Panc1 (cell line): ENCODE data around the gene CNTN1. TPM values are rescaled to one million over a fixed set of nuclear protein-coding genes. Genes with fewer than 3 reads are reported as not detected.

Experiments used
- ATAC-seq: fragments of 200-7000 bp; cut with Tn5 transposase; 2 replicates; pipeline ENCODE4 v1.9.1; 2020; ENCODE audit warnings: mild to moderate bottlenecking, moderate library complexity
- BruUV-seq: library from RNA; stranded (reverse); fragments of 400-500 nt; replicated peaks from 2 replicates; lab custom pipeline; 2021; lab: Mats Ljungman, UMichigan
- CTCF ChIA-PET: fragments of 300-600 bp; sonication (Branson Sonifier 250); formaldehyde crosslinking; loops from one replicate; lab custom pipeline; 2022; ENCODE audit warnings: antibody characterized with exemption; lab: Charles Lee
- POLR2A ChIA-PET: fragments of 300-600 bp; sonication (Branson Sonifier 250); formaldehyde crosslinking; loops from one replicate; lab custom pipeline; 2022; ENCODE audit warnings: antibody characterized with exemption; lab: Charles Lee
- DNase-seq: peaks from one replicate; pipeline ENCODE4 v3.0.0-alpha.2; 2010; ENCODE audit warnings: low read depth, low spot score
- H3K27ac ChIP-seq: 2 replicates; pipeline ENCODE4 v1.5.1; 2011; ENCODE audit warnings: mild to moderate bottlenecking, low read length, inconsistent platforms
- H3K27me3 ChIP-seq: fragments of 200-500 bp; sonication (Bioruptor generic); 2 replicates; pipeline ENCODE4 v1.6.0; 2014; ENCODE audit warnings: low read length, inconsistent platforms; ENCODE audit not compliant: control insufficient read depth, insufficient read depth
- H3K36me3 ChIP-seq: fragments of 200-500 bp; sonication (Bioruptor generic); 2 replicates; pipeline ENCODE4 v1.5.1; 2014; ENCODE audit warnings: inconsistent platforms, mild to moderate bottlenecking, low read length, moderate library complexity; ENCODE audit not compliant: control insufficient read depth, insufficient read depth
- H3K4me1 ChIP-seq: 2 replicates; pipeline ENCODE4 v1.5.1; 2011; ENCODE audit warnings: inconsistent platforms, mild to moderate bottlenecking, low read length, moderate library complexity; ENCODE audit not compliant: control insufficient read depth, insufficient read depth
- H3K4me3 ChIP-seq, 2 experiments: 2 replicates each; pipeline ENCODE4 v1.5.1; 2011 to 2012; ENCODE audit warnings: low read depth in 2 of 2, low read length in 2 of 2, mild to moderate bottlenecking in 2 of 2, inconsistent platforms in 1 of 2, moderate library complexity in 1 of 2
- H3K9me3 ChIP-seq: fragments of 200-500 bp; sonication (Bioruptor generic); 2 replicates; pipeline ENCODE4 v1.5.1; 2014; ENCODE audit warnings: low read depth, mild to moderate bottlenecking, inconsistent platforms, low read length, moderate library complexity; ENCODE audit not compliant: control insufficient read depth, insufficient read depth
- CTCF ChIP-seq: fragments of 450-650 bp; IDR thresholded peaks from 2 replicates; pipeline ENCODE4 v1.5.1; 2017; ENCODE audit warnings: mild to moderate bottlenecking
- POLR2AphosphoS5 ChIP-seq: IDR thresholded peaks from 2 replicates; pipeline ENCODE4 v1.6.1; 2012; ENCODE audit warnings: mild to moderate bottlenecking, low read depth, low read length, moderate library complexity
- REST ChIP-seq, 2 experiments: IDR thresholded peaks; 2 replicates each; pipeline ENCODE4 v1.6.1; 2011 to 2012; ENCODE audit warnings: low read depth in 2 of 2, control low read depth in 1 of 2, low read length in 1 of 2, mild to moderate bottlenecking in 1 of 2, moderate library complexity in 1 of 2; ENCODE audit not compliant: insufficient read depth in 1 of 2
- SIN3A ChIP-seq: IDR thresholded peaks from 2 replicates; pipeline ENCODE4 v1.6.1; 2012; ENCODE audit warnings: low read depth, mild to moderate bottlenecking, low read length, moderate library complexity, borderline replicate concordance; ENCODE audit not compliant: insufficient read depth
- TCF7L2 ChIP-seq: IDR thresholded peaks from 2 replicates; pipeline ENCODE4 v1.6.1; 2011; ENCODE audit warnings: mild to moderate bottlenecking, low read depth, low read length, inconsistent platforms
- in situ Hi-C: cut with HindIII; loops from 2 replicates; pipeline ENCODE4 v1.10.0; 2016; ENCODE audit warnings: low sequenced_read_pairs, low pct_unique_long_range_greater_than_20kb
- intact Hi-C: fragments of 100-400 bp; cut with micrococcal nuclease; formaldehyde crosslinking; loops from one replicate; pipeline ENCODE4 v1.10.0; 2022; ENCODE audit not compliant: unreplicated experiment
- total RNA-seq: library from RNA; stranded (reverse); gene quantifications from one replicate; pipeline ENCODE4 v1.2.1, GENCODE V29; 2021; ENCODE audit not compliant: unreplicated experiment

Gene CNTN1
- total RNA-seq, 1 experiment from 2014 or later: not detected

- Histone ChIP-seq H3K36me3 (no peaks in the 10 kb centered on the region; the same call in 1 of the 2 replicates), H3K4me3 (no peak overlapping the region), H3K27ac (no peak overlapping the region), H3K27me3 (no peaks in the 10 kb centered on the region), H3K4me1 (no peaks in the 10 kb centered on the region), H3K9me3 (no peaks in the 10 kb centered on the region)
- ChIA-PET POLR2A (no interaction called here), CTCF (no interaction called here)
- no peak for ATAC-seq
- no TSS peak for BruUV-seq
- no peak for DNase-seq
- no peak for TF ChIP-seq TCF7L2
- no peak for TF ChIP-seq POLR2AphosphoS5
- TF ChIP-seq SIN3A: no peak
- no peak for TF ChIP-seq CTCF
- no peak for TF ChIP-seq REST (IDR thresholded peaks at IDR 0.05; ENCODE audit: insufficient read depth in 1 of 2, low read depth in 2 of 2, low read length in 1 of 2)
- intact Hi-C loops: no loop called here
- in situ Hi-C loops: no loop called here
These were observed 76.1 kb downstream of the CNTN1 start for GRCh38 chr12:40768125-40768864.

GRCh38 chr12:40769846-40770245 is 77.6 kb downstream of the CNTN1 start:
- Histone ChIP-seq H3K27ac (no peak overlapping the region), H3K27me3 (no peaks in the 10 kb centered on the region), H3K4me3 (no peak overlapping the region), H3K9me3 (no peaks in the 10 kb centered on the region), H3K36me3 (no peaks in the 10 kb centered on the region; the same call in 1 of the 2 replicates), H3K4me1 (no peaks in the 10 kb centered on the region)
- ChIA-PET CTCF (no interaction called here), POLR2A (no interaction called here)
- DNase-seq (no peak), ATAC-seq (no peak)
- intact Hi-C loops (no loop called here), in situ Hi-C loops (no loop called here)
- TF ChIP-seq REST (IDR thresholded peaks at IDR 0.05; ENCODE audit: insufficient read depth in 1 of 2, low read depth in 2 of 2, low read length in 1 of 2) (no peak), SIN3A (no peak), TCF7L2 (no peak), POLR2AphosphoS5 (no peak), CTCF (no peak)
- no TSS peak for BruUV-seq
